Measurements from ENCODE around the gene PARP4.

PARP4 gene

GRCh38 chr13:24407844-24408243 lies 104.7 kb downstream of the PARP4 start:
- Histone ChIP-seq H3K9me2 (replicated peaks; ENCODE audit: insufficient read depth, low read length) (no peaks in the 10 kb centered on the region), H3K36me3 (ENCODE audit: low read length) (no peaks in the 10 kb centered on the region), H3K79me2 (ENCODE audit: insufficient read depth, low read length) (no peaks in the 10 kb centered on the region), H3K9ac (ENCODE audit: low read length) (no peak overlapping the region), H3K27ac (ENCODE audit: low read depth, low read length) (no peak overlapping the region), H3K4me2 (ENCODE audit: low read depth, low read length, poor library complexity, severe bottlenecking) (no peak overlapping the region), H3F3A (ENCODE audit: insufficient read depth) (no peaks in the 10 kb centered on the region), H3K9me3 (ENCODE audit: insufficient read depth, low read length) (no peaks in the 10 kb centered on the region), H4K20me1 (ENCODE audit: low read depth, low read length) (no peaks in the 10 kb centered on the region), H3K4me3 (ENCODE audit: insufficient read depth, low read length, poor library complexity, severe bottlenecking) (no peak overlapping the region), H3K27me3 (ENCODE audit: low read length) (no peaks in the 10 kb centered on the region), H2AFZ (ENCODE audit: low read depth, low read length, severe bottlenecking) (no peak overlapping the region)
- TF ChIP-seq EZH2phosphoT487 (conservative IDR thresholded peaks at IDR 0.05; ENCODE audit: low read length) (no peak), CTCF (IDR thresholded peaks at IDR 0.05; ENCODE audit: insufficient read depth, low read length, poor library complexity, severe bottlenecking) (no peak)

GRCh38 chr13:24406524-24406923 lies 106.1 kb downstream of the PARP4 start:
- no peaks in the 10 kb centered on the region for H3K9me3 ChIP-seq (ENCODE audit: insufficient read depth, low read length)
- H4K20me1 ChIP-seq (ENCODE audit: low read depth, low read length): no peaks in the 10 kb centered on the region
- no peak overlapping the region for H3K27ac ChIP-seq (ENCODE audit: low read depth, low read length)
- no peaks in the 10 kb centered on the region for H3K9me2 ChIP-seq (replicated peaks; ENCODE audit: insufficient read depth, low read length)
- H3F3A ChIP-seq (ENCODE audit: insufficient read depth): no peaks in the 10 kb centered on the region
- H3K79me2 ChIP-seq (ENCODE audit: insufficient read depth, low read length): no peaks in the 10 kb centered on the region
- no peak overlapping the region for H3K4me3 ChIP-seq (ENCODE audit: insufficient read depth, low read length, poor library complexity, severe bottlenecking)
- TF ChIP-seq CTCF (IDR thresholded peaks at IDR 0.05; ENCODE audit: insufficient read depth, low read length, poor library complexity, severe bottlenecking) (no peak), EZH2phosphoT487 (conservative IDR thresholded peaks at IDR 0.05; ENCODE audit: low read length) (no peak)
- no peak overlapping the region for H2AFZ ChIP-seq (ENCODE audit: low read depth, low read length, severe bottlenecking)
- no peak overlapping the region for H3K9ac ChIP-seq (ENCODE audit: low read length)
- H3K36me3 ChIP-seq (ENCODE audit: low read length): no peaks in the 10 kb centered on the region
- H3K4me2 ChIP-seq (ENCODE audit: low read depth, low read length, poor library complexity, severe bottlenecking): no peak overlapping the region
- no peaks in the 10 kb centered on the region for H3K27me3 ChIP-seq (ENCODE audit: low read length)

- H4K20me1 ChIP-seq (ENCODE audit: low read depth, low read length): no peaks in the 10 kb centered on the region
- H3K4me3 ChIP-seq (ENCODE audit: insufficient read depth, low read length, poor library complexity, severe bottlenecking): no peak overlapping the region
- H3K9me2 ChIP-seq (replicated peaks; ENCODE audit: insufficient read depth, low read length): no peaks in the 10 kb centered on the region
- no peaks in the 10 kb centered on the region for H3F3A ChIP-seq (ENCODE audit: insufficient read depth)
- H3K27me3 ChIP-seq (ENCODE audit: low read length): no peaks in the 10 kb centered on the region
- no peaks in the 10 kb centered on the region for H3K36me3 ChIP-seq (ENCODE audit: low read length)
- H3K4me2 ChIP-seq (ENCODE audit: low read depth, low read length, poor library complexity, severe bottlenecking): no peak overlapping the region
- no peaks in the 10 kb centered on the region for H3K79me2 ChIP-seq (ENCODE audit: insufficient read depth, low read length)
- no peak for TF ChIP-seq CTCF (IDR thresholded peaks at IDR 0.05; ENCODE audit: insufficient read depth, low read length, poor library complexity, severe bottlenecking)
- TF ChIP-seq EZH2phosphoT487 (conservative IDR thresholded peaks at IDR 0.05; ENCODE audit: low read length): no peak
- no peak overlapping the region for H3K9ac ChIP-seq (ENCODE audit: low read length)
- no peak overlapping the region for H3K27ac ChIP-seq (ENCODE audit: low read depth, low read length)
- no peaks in the 10 kb centered on the region; the same call in 1 of the 2 replicates for H3K9me3 ChIP-seq (ENCODE audit: insufficient read depth, low read length)
- H2AFZ ChIP-seq (ENCODE audit: low read depth, low read length, severe bottlenecking): no peak overlapping the region
Measured at GRCh38 chr13:24396821-24397220, 115.8 kb downstream of the PARP4 start.
